ENCODE measurements around the gene TMUB1.

Gene TMUB1

GRCh38 chr7:151062111-151062398 lies 21.2 kb downstream of the TMUB1 start:
- Histone ChIP-seq H3K9me3 (replicated peaks in 1 of 2; ENCODE audit: control insufficient read depth in 2 of 2, insufficient read depth in 1 of 2, low read depth in 1 of 2, low read length in 2 of 2) (no peaks in the 10 kb centered on the region), H2AK5ac (ENCODE audit: low read depth, low read length) (peak overlapping the region; percentile 23), H3K14ac (ENCODE audit: low read length) (peak overlapping the region; percentile 59), H3K27ac (replicated peaks; ENCODE audit: low read length) (no peak overlapping the region), H3K9ac (ENCODE audit: low read depth, low read length, poor library complexity) (peak overlapping the region; percentile 73), H3K4me1 (ENCODE audit: control insufficient read depth in 2 of 2, insufficient read depth in 1 of 2, low read depth in 1 of 2, low read length in 2 of 2) (peaks cover 21 to 36% of the 10 kb centered on the region in 2 donors), H2BK120ac (ENCODE audit: low read depth, low read length) (no peak overlapping the region), H2AFZ (ENCODE audit: low read length) (no peak overlapping the region), H4K8ac (ENCODE audit: low read depth, low read length) (no peak overlapping the region), H3K27me3 (ENCODE audit: control insufficient read depth in 3 of 3, insufficient read depth in 3 of 3, low read depth in 1 of 3, low read length in 3 of 3) (peaks cover 0 to 20% (median 0%) of the 10 kb centered on the region in 3 experiments), H3K79me1 (ENCODE audit: low read depth, low read length) (peaks cover 4% of the 10 kb centered on the region), H3K4me3 (ENCODE audit: low read length in 2 of 2) (no peak overlapping the region), H3K4ac (ENCODE audit: low read length) (peak overlapping the region; percentile 38), H3K4me2 (ENCODE audit: insufficient read depth, low read length, poor library complexity, severe bottlenecking) (peak overlapping the region; percentile 64), H3K23ac (ENCODE audit: low read depth, low read length, poor library complexity) (peak overlapping the region; percentile 75), H3K36me3 (replicated peaks in 1 of 2; ENCODE audit: control insufficient read depth in 2 of 2, insufficient read depth in 2 of 2, low read length in 2 of 2) (peaks cover 18 to 46% of the 10 kb centered on the region in 2 donors), H2BK15ac (ENCODE audit: low read length) (peak overlapping the region; percentile 70), H2BK5ac (ENCODE audit: low read length) (no peak overlapping the region), H4K91ac (ENCODE audit: low read depth, low read length, poor library complexity) (no peak overlapping the region), H2BK12ac (ENCODE audit: low read length) (peak overlapping the region; percentile 53), H3K18ac (ENCODE audit: low read length) (peak overlapping the region; percentile 90)
- no CpG with 5 or more reads among the region's 11 CpGs for WGBS, 2 donors (ENCODE audit: extremely low coverage in 2 of 2, insufficient read length in 2 of 2, insufficient replicate concordance in 1 of 2)
- no peak for DNase-seq (ENCODE audit: low spot score)

- H2BK5ac ChIP-seq (ENCODE audit: low read length), result no peak overlapping the region
- H3K23ac ChIP-seq (ENCODE audit: low read depth, low read length, poor library complexity), result peak overlapping the region; percentile 75
- H2BK120ac ChIP-seq (ENCODE audit: low read depth, low read length), result no peak overlapping the region
- H3K4me2 ChIP-seq (ENCODE audit: insufficient read depth, low read length, poor library complexity, severe bottlenecking), result peak overlapping the region; percentile 64
- peak overlapping the region; percentile 70 for H2BK15ac ChIP-seq (ENCODE audit: low read length)
- H3K27ac ChIP-seq (replicated peaks; ENCODE audit: low read length), result no peak overlapping the region
- H3K36me3 ChIP-seq (replicated peaks in 1 of 2; ENCODE audit: control insufficient read depth in 2 of 2, insufficient read depth in 2 of 2, low read length in 2 of 2), result peaks cover 15 to 40% of the 10 kb centered on the region in 2 donors
- H3K14ac ChIP-seq (ENCODE audit: low read length), result peak overlapping the region; percentile 59
- no peak overlapping the region for H4K8ac ChIP-seq (ENCODE audit: low read depth, low read length)
- H3K27me3 ChIP-seq (ENCODE audit: control insufficient read depth in 3 of 3, insufficient read depth in 3 of 3, low read depth in 1 of 3, low read length in 3 of 3), result peaks cover 0 to 26% (median 0%) of the 10 kb centered on the region in 3 experiments
- peak overlapping the region; percentile 90 for H3K18ac ChIP-seq (ENCODE audit: low read length)
- DNase-seq (ENCODE audit: low spot score), result no peak
- no peak overlapping the region for H2AFZ ChIP-seq (ENCODE audit: low read length)
- peak overlapping the region; percentile 38 for H3K4ac ChIP-seq (ENCODE audit: low read length)
- H3K9me3 ChIP-seq (replicated peaks in 1 of 2; ENCODE audit: control insufficient read depth in 2 of 2, insufficient read depth in 1 of 2, low read depth in 1 of 2, low read length in 2 of 2), result no peaks in the 10 kb centered on the region
- peak overlapping the region; percentile 23 for H2AK5ac ChIP-seq (ENCODE audit: low read depth, low read length)
- H3K9ac ChIP-seq (ENCODE audit: low read depth, low read length, poor library complexity), result peak overlapping the region; percentile 73
- peaks cover 4% of the 10 kb centered on the region for H3K79me1 ChIP-seq (ENCODE audit: low read depth, low read length)
- H4K91ac ChIP-seq (ENCODE audit: low read depth, low read length, poor library complexity), result no peak overlapping the region
- H3K4me3 ChIP-seq (ENCODE audit: low read length in 2 of 2), result peak overlapping the region in 1 of 2 donors; percentile 61
- peak overlapping the region; percentile 53 for H2BK12ac ChIP-seq (ENCODE audit: low read length)
- H3K4me1 ChIP-seq (ENCODE audit: control insufficient read depth in 2 of 2, insufficient read depth in 1 of 2, low read depth in 1 of 2, low read length in 2 of 2), result peaks cover 25 to 38% of the 10 kb centered on the region in 2 donors
- WGBS, 2 donors (ENCODE audit: extremely low coverage in 2 of 2, insufficient read length in 2 of 2, insufficient replicate concordance in 1 of 2), result no CpG with 5 or more reads among the region's 33 CpGs
Observed at GRCh38 chr7:151061213-151062110, 21.8 kb downstream of the TMUB1 start.

- peaks cover 25 to 38% of the 10 kb centered on the region in 2 donors for H3K4me1 ChIP-seq (ENCODE audit: control insufficient read depth in 2 of 2, insufficient read depth in 1 of 2, low read depth in 1 of 2, low read length in 2 of 2)
- peak overlapping the region; percentile 82 for H2AFZ ChIP-seq (ENCODE audit: low read length)
- peaks cover 13 to 31% of the 10 kb centered on the region in 2 donors for H3K36me3 ChIP-seq (replicated peaks in 1 of 2; ENCODE audit: control insufficient read depth in 2 of 2, insufficient read depth in 2 of 2, low read length in 2 of 2)
- DNase-seq (ENCODE audit: low spot score), result peak; percentile 63
- H3K14ac ChIP-seq (ENCODE audit: low read length), result peak overlapping the region; percentile 4
- H3K4me2 ChIP-seq (ENCODE audit: insufficient read depth, low read length, poor library complexity, severe bottlenecking), result peak overlapping the region; percentile 76
- H2BK15ac ChIP-seq (ENCODE audit: low read length), result peak overlapping the region; percentile 94
- peaks cover 4% of the 10 kb centered on the region for H3K79me1 ChIP-seq (ENCODE audit: low read depth, low read length)
- no peak overlapping the region for H4K8ac ChIP-seq (ENCODE audit: low read depth, low read length)
- no peak overlapping the region for H3K4ac ChIP-seq (ENCODE audit: low read length)
- H4K91ac ChIP-seq (ENCODE audit: low read depth, low read length, poor library complexity), result no peak overlapping the region
- no CpG with 5 or more reads among the region's 21 CpGs for WGBS, 2 donors (ENCODE audit: extremely low coverage in 2 of 2, insufficient read length in 2 of 2, insufficient replicate concordance in 1 of 2)
- peak overlapping the region; percentile 4 for H2AK5ac ChIP-seq (ENCODE audit: low read depth, low read length)
- H2BK120ac ChIP-seq (ENCODE audit: low read depth, low read length), result peak overlapping the region; percentile 58
- no peak overlapping the region for H2BK5ac ChIP-seq (ENCODE audit: low read length)
- peak overlapping the region; percentile 61 to 88 for H3K4me3 ChIP-seq (ENCODE audit: low read length in 2 of 2)
- H2BK12ac ChIP-seq (ENCODE audit: low read length), result peak overlapping the region; percentile 79
- no peak overlapping the region for H3K27ac ChIP-seq (replicated peaks; ENCODE audit: low read length)
- peak overlapping the region; percentile 17 for H3K23ac ChIP-seq (ENCODE audit: low read depth, low read length, poor library complexity)
- H3K18ac ChIP-seq (ENCODE audit: low read length), result peak overlapping the region; percentile 94
- peaks cover 0 to 33% (median 0%) of the 10 kb centered on the region in 3 experiments for H3K27me3 ChIP-seq (ENCODE audit: control insufficient read depth in 3 of 3, insufficient read depth in 3 of 3, low read depth in 1 of 3, low read length in 3 of 3)
- H3K9ac ChIP-seq (ENCODE audit: low read depth, low read length, poor library complexity), result peak overlapping the region; percentile 87
- no peaks in the 10 kb centered on the region for H3K9me3 ChIP-seq (replicated peaks in 1 of 2; ENCODE audit: control insufficient read depth in 2 of 2, insufficient read depth in 1 of 2, low read depth in 1 of 2, low read length in 2 of 2)
Observed at GRCh38 chr7:151060416-151061212, 22.7 kb downstream of the TMUB1 start.

- peak overlapping the region; percentile 82 for H2AFZ ChIP-seq (ENCODE audit: low read length)
- peak overlapping the region; percentile 87 for H3K9ac ChIP-seq (ENCODE audit: low read depth, low read length, poor library complexity)
- H3K36me3 ChIP-seq (replicated peaks in 1 of 2; ENCODE audit: control insufficient read depth in 2 of 2, insufficient read depth in 2 of 2, low read length in 2 of 2), result peaks cover 8 to 26% of the 10 kb centered on the region in 2 donors
- peak overlapping the region; percentile 58 for H2BK120ac ChIP-seq (ENCODE audit: low read depth, low read length)
- no peak overlapping the region for H4K8ac ChIP-seq (ENCODE audit: low read depth, low read length)
- peak overlapping the region; percentile 94 for H3K18ac ChIP-seq (ENCODE audit: low read length)
- H2BK12ac ChIP-seq (ENCODE audit: low read length), result no peak overlapping the region
- no peaks in the 10 kb centered on the region for H3K9me3 ChIP-seq (replicated peaks in 1 of 2; ENCODE audit: control insufficient read depth in 2 of 2, insufficient read depth in 1 of 2, low read depth in 1 of 2, low read length in 2 of 2)
- H3K4me1 ChIP-seq (ENCODE audit: control insufficient read depth in 2 of 2, insufficient read depth in 1 of 2, low read depth in 1 of 2, low read length in 2 of 2), result peaks cover 25 to 38% of the 10 kb centered on the region in 2 donors
- H3K4me3 ChIP-seq (ENCODE audit: low read length in 2 of 2), result peak overlapping the region; percentile 61 to 88
- H2BK15ac ChIP-seq (ENCODE audit: low read length), result peak overlapping the region; percentile 94
- no peak overlapping the region for H2AK5ac ChIP-seq (ENCODE audit: low read depth, low read length)
- peak overlapping the region; percentile 8 for H3K23ac ChIP-seq (ENCODE audit: low read depth, low read length, poor library complexity)
- no CpG with 5 or more reads among the region's 17 CpGs for WGBS, 2 donors (ENCODE audit: extremely low coverage in 2 of 2, insufficient read length in 2 of 2, insufficient replicate concordance in 1 of 2)
- DNase-seq (ENCODE audit: low spot score), result no peak
- H2BK5ac ChIP-seq (ENCODE audit: low read length), result peak overlapping the region; percentile 8
- no peak overlapping the region for H3K4ac ChIP-seq (ENCODE audit: low read length)
- peak overlapping the region; percentile 4 for H3K14ac ChIP-seq (ENCODE audit: low read length)
- H3K27ac ChIP-seq (replicated peaks; ENCODE audit: low read length), result no peak overlapping the region
- peaks cover 4% of the 10 kb centered on the region for H3K79me1 ChIP-seq (ENCODE audit: low read depth, low read length)
- H4K91ac ChIP-seq (ENCODE audit: low read depth, low read length, poor library complexity), result no peak overlapping the region
- peaks cover 0 to 33% (median 0%) of the 10 kb centered on the region in 3 experiments for H3K27me3 ChIP-seq (ENCODE audit: control insufficient read depth in 3 of 3, insufficient read depth in 3 of 3, low read depth in 1 of 3, low read length in 3 of 3)
- H3K4me2 ChIP-seq (ENCODE audit: insufficient read depth, low read length, poor library complexity, severe bottlenecking), result peak overlapping the region; percentile 76
Observed at GRCh38 chr7:151060113-151060415, 23.2 kb downstream of the TMUB1 start.

All from neuronal stem cell (in vitro differentiated cells).